HG03520 (cell line): Measurements from ENCODE around the gene CTXN3.

Experiments used
- ATAC-seq: cut with Tn5 transposase; IDR thresholded peaks from one replicate; pipeline ENCODE4 v1.9.1; 2021; ENCODE audit warnings: mild to moderate bottlenecking, moderate library complexity; ENCODE audit not compliant: unreplicated experiment

The CTXN3 gene

GRCh38 chr5:127696683-127697082, 47.8 kb downstream of the CTXN3 start:
- no peak for ATAC-seq

DNA sequence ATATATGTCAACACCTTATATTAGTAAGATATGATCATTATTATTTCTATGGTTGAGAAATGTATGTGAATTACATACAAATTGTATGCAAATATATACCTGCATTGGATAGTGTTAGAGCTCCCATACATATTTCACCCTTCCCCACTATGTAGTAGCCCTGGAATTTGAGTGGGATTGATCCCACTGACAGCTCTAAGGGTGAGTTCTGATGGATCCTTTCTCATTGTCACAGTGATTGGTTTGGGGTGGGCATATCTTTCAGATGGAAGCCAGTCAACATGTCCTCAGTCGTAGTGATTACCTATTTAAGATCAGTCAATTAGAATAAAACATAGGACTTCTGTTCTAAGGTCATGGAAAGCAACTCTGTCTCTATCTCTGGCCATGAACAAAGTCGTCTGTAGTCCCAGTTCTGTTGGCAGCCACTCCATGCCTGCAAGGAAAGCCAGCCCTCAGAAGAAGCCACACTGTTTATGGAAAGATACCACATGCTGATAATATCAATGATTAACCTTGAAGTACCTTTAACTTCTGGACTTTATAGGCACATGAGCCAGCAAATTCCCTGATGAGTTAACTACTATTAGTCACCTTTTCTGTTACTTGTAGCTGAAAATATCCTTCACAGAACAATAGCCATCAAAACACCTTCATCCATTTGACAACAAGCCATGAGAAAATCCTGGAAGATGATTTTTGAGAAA, 49.2 kb downstream of the CTXN3 start:
- no peak for ATAC-seq

DNA sequence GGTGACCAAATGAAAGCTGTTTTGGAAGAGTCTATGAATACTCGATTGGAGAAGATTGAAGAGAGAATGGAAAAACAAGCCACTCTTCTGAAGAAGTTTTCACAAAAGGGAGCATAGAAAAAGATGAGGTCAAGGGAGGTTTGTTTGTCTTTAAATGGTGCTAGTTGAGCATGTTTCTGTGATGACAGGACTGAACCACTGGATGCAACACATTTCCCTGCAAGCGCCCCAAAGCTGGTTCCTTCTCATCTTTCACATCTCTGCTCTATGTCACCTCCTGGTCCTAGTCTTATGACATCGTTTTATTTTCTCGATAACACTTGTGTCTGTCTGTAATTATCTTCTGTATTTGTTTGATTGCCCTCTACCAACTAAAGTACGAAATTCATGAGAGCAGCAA, 50.5 kb downstream of the CTXN3 start:
- ATAC-seq: no peak

- no peak for ATAC-seq
Observed at GRCh38 chr5:127700237-127700766, 51.4 kb downstream of the CTXN3 start.

- no peak for ATAC-seq
Observed at GRCh38 chr5:127702434-127702833, 53.6 kb downstream of the CTXN3 start.

- no peak for ATAC-seq
Observed at GRCh38 chr5:127702926-127703561, 54.2 kb downstream of the CTXN3 start, which contains the start of gene CCDC192. TSS of gene CCDC192 (plus strand) at chr5:127703391. CDS start at chr5:127703446, 55 bp downstream.

DNA sequence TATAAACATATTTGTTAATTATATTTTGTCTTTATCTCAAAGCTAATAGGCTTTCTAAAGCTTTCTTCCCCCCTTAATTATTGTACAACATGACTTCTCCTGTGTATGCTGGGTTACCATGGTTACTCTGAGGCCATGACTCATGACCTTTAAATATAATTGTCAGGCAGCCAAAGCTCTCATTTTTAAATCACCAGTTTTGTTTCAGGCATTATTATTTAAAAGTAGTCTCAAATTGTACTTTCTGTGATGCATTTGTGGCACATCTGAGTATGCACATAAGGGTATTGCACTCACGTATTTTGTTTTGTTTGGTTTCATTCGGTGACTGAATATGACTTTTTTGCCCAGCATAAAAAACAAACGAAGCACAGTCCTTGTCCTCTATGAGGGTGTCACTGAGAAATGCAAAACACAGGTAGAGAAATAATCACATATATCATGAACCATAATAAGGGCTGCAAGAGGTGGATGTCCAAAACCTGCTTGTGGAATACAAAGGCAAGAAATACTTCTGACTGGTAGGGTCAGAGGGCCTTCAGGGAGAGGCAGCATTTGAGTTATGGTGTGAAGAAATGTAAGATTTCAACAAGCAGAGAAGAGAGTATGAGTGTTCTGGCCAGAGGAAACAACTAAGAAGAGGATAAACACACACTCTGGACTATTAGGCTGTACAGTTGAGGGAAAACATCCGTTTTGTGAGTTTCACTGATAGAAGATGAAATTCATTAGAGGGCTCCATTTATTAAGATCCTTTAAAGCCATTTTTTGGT, 56.4 kb downstream of the CTXN3 start:
- ATAC-seq: peak; percentile 45

DNA sequence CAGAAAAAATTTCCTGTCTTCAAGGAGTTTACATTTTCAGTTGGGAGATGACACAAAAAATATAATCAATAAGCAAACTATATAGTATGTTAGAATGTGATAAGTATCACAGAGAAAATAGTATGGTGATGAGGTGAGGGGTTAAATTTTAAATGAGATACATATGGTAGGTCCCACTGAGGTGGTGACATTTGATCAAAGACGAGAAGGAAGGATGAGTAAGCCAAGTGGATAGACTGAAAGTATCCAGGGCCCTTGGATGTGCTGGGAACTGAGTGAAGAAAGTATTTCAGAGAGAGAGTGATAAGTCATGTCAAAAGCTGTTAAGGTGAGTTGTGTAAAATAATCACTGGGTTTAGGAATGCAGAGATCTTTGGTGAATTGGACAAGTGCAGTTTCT, 57.8 kb downstream of the CTXN3 start:
- no peak for ATAC-seq

- ATAC-seq: no peak
Observed at GRCh38 chr5:127707209-127707608, 58.3 kb downstream of the CTXN3 start.
